ENCODE measurements around the gene CTPS1. TPM values are rescaled to one million over a fixed set of nuclear protein-coding genes. Genes with fewer than 3 reads are reported as not detected.

Gene CTPS1
- total and polyA plus RNA-seq, 2 experiments from 2014 or later: 18.7 to 38.0 TPM

GRCh38 chr1:40948741-40949443 lies 30.6 kb upstream of the CTPS1 start:
- no peaks in the 10 kb centered on the region for H3K27me3 ChIP-seq
- no peaks in the 10 kb centered on the region for H3K36me3 ChIP-seq
- no peak overlapping the region for H3K27ac ChIP-seq
- no peaks in the 10 kb centered on the region for H3K9me3 ChIP-seq (ENCODE audit: low read depth)
- no peaks in the 10 kb centered on the region for H3K4me1 ChIP-seq (ENCODE audit: low read depth)
- H3K4me3 ChIP-seq: no peak overlapping the region
- peak; percentile 81 for TF ChIP-seq CTCF (IDR thresholded peaks at IDR 0.05; ENCODE audit: low read depth, low read length)
- DNase-seq (ENCODE audit: low read depth in 1 of 2, low spot score in 1 of 2): peak; percentile 66 to 73

GRCh38 chr1:40949563-40949962 lies 29.9 kb upstream of the CTPS1 start:
- H3K27ac ChIP-seq: no peak overlapping the region
- no peak for TF ChIP-seq CTCF (IDR thresholded peaks at IDR 0.05; ENCODE audit: low read depth, low read length)
- no peaks in the 10 kb centered on the region for H3K4me1 ChIP-seq (ENCODE audit: low read depth)
- H3K27me3 ChIP-seq: no peaks in the 10 kb centered on the region
- no peaks in the 10 kb centered on the region for H3K36me3 ChIP-seq
- H3K4me3 ChIP-seq: no peak overlapping the region
- no peak for DNase-seq (ENCODE audit: low read depth in 1 of 2, low spot score in 1 of 2)
- H3K9me3 ChIP-seq (ENCODE audit: low read depth): no peaks in the 10 kb centered on the region

GRCh38 chr1:40951943-40952743 lies 27.4 kb upstream of the CTPS1 start:
- DNase-seq (ENCODE audit: low read depth in 1 of 2, low spot score in 1 of 2): peak; percentile 57 to 78
- no peaks in the 10 kb centered on the region for H3K9me3 ChIP-seq (ENCODE audit: low read depth)
- no peaks in the 10 kb centered on the region for H3K27me3 ChIP-seq
- H3K27ac ChIP-seq: no peak overlapping the region
- no peaks in the 10 kb centered on the region for H3K4me1 ChIP-seq (ENCODE audit: low read depth)
- H3K4me3 ChIP-seq: no peak overlapping the region
- no peaks in the 10 kb centered on the region for H3K36me3 ChIP-seq
- peak; percentile 93 for TF ChIP-seq CTCF (IDR thresholded peaks at IDR 0.05; ENCODE audit: low read depth, low read length)

- Histone ChIP-seq H3K4me3 (no peak overlapping the region), H3K36me3 (no peaks in the 10 kb centered on the region), H3K27me3 (no peaks in the 10 kb centered on the region), H3K9me3 (ENCODE audit: low read depth) (no peaks in the 10 kb centered on the region), H3K4me1 (ENCODE audit: low read depth) (no peaks in the 10 kb centered on the region), H3K27ac (no peak overlapping the region)
- no peak for DNase-seq (ENCODE audit: low read depth in 1 of 2, low spot score in 1 of 2)
- no peak for TF ChIP-seq CTCF (IDR thresholded peaks at IDR 0.05; ENCODE audit: low read depth, low read length)
Observed at GRCh38 chr1:40952744-40953315, 26.7 kb upstream of the CTPS1 start.

GRCh38 chr1:40954626-40955025 lies 24.9 kb upstream of the CTPS1 start:
- no peak for DNase-seq (ENCODE audit: low read depth in 1 of 2, low spot score in 1 of 2)
- Histone ChIP-seq H3K27me3 (no peaks in the 10 kb centered on the region), H3K4me3 (no peak overlapping the region), H3K27ac (no peak overlapping the region), H3K36me3 (no peaks in the 10 kb centered on the region), H3K4me1 (ENCODE audit: low read depth) (no peaks in the 10 kb centered on the region), H3K9me3 (ENCODE audit: low read depth) (no peaks in the 10 kb centered on the region)
- no peak for TF ChIP-seq CTCF (IDR thresholded peaks at IDR 0.05; ENCODE audit: low read depth, low read length)

Data from cardiac muscle cell (in vitro differentiated cells and primary cell).